ENCODE measurements around the gene GLP2R. TPM values are rescaled to one million over a fixed set of nuclear protein-coding genes. Genes with fewer than 3 reads are reported as not detected.

GLP2R gene
- total and polyA plus RNA-seq, 2 of the 8 experiments (the other 6 are each of a cell fraction or from before 2014, with no cell fraction given): not detected

- H4K8ac ChIP-seq (ENCODE audit: extremely low read depth, insufficient read depth, low read length): no peak overlapping the region
- H3K23ac ChIP-seq (ENCODE audit: insufficient read length): no peak overlapping the region
- no peak overlapping the region for H3K4me2 ChIP-seq (ENCODE audit: insufficient read depth in 1 of 2, low read depth in 2 of 2, low read length in 2 of 2)
- H3K79me1 ChIP-seq (ENCODE audit: low read depth, low read length): no peaks in the 10 kb centered on the region
- no peak overlapping the region for H2AK5ac ChIP-seq (ENCODE audit: low read depth, low read length)
- H3K14ac ChIP-seq (ENCODE audit: insufficient read length): no peak overlapping the region
- H3K79me2 ChIP-seq (ENCODE audit: control insufficient read depth in 1 of 2, insufficient read depth in 2 of 2, low read length in 2 of 2): no peaks in the 10 kb centered on the region
- H2BK20ac ChIP-seq (ENCODE audit: low read length): no peak overlapping the region
- H4K5ac ChIP-seq (ENCODE audit: insufficient read length, low read depth, low read length): no peak overlapping the region
- no peak overlapping the region for H2AFZ ChIP-seq (ENCODE audit: low read length)
- no peak overlapping the region for H2BK5ac ChIP-seq (ENCODE audit: low read depth, low read length)
- H3K4ac ChIP-seq (replicated peaks; ENCODE audit: insufficient read length, low read depth, low read length): no peak overlapping the region
- FAIRE-seq (no peak), DNase-seq (ENCODE audit: low read depth in 1 of 2, low spot score in 2 of 2) (no peak)
- H3K36me3 ChIP-seq (ENCODE audit: control insufficient read depth in 2 of 4, insufficient read depth in 4 of 4, low read length in 3 of 4): no peaks in the 10 kb centered on the region
- no peak overlapping the region for H3K4me3 ChIP-seq (ENCODE audit: extremely low read depth in 1 of 4, insufficient read depth in 2 of 4, low read depth in 3 of 4, low read length in 4 of 4)
- ChIA-PET POLR2A (ENCODE audit: partially characterized antibody) (no interaction called here), CTCF (ENCODE audit: partially characterized antibody) (interaction anchor here (1.3 to 3.6 kb wide), 4 partner anchors 15 to 146 kb away, joined by 3 to 13 read pairs (median 6); no protein-coding TSS in a partner anchor)
- whole genome bisulfite sequencing, 2 experiments (ENCODE audit: extremely low coverage in 1 of 2, insufficient coverage in 1 of 2, insufficient read length in 1 of 2, insufficient replicate concordance in 2 of 2, low coverage in 1 of 2, low lambda C conversion rate in 2 of 2, missing lambda C conversion rate in 1 of 2): 61% methylated on average over 3 of the region's 3 CpGs; no CpG with 5 or more reads in 1 of the 2 experiments
- peak; percentile 16 to 55 (median 49); a peak in 2 of 4 replicates for TF ChIP-seq CTCF (IDR thresholded peaks at IDR 0.05; ENCODE audit: control extremely low read depth in 1 of 3, insufficient read depth in 1 of 3, low read depth in 1 of 3, low read length in 3 of 3)
- no peak for TF ChIP-seq EP300 (IDR thresholded peaks at IDR 0.05; ENCODE audit: borderline replicate concordance in 1 of 2, low read depth in 2 of 2, low read length in 2 of 2)
- no peak for TF ChIP-seq ASH2L (IDR thresholded peaks at IDR 0.05; ENCODE audit: low read length)
- no peak for TF ChIP-seq POU5F1 (IDR thresholded peaks at IDR 0.05; ENCODE audit: low read depth, low read length)
- no peak for TF ChIP-seq CHD2 (IDR thresholded peaks at IDR 0.05; ENCODE audit: low read length)
- TF ChIP-seq RBBP5 (IDR thresholded peaks at IDR 0.05; ENCODE audit: borderline replicate concordance, low read depth, low read length): no peak
- TF ChIP-seq RAD21 (IDR thresholded peaks at IDR 0.05 in 1 of 2, conservative IDR thresholded peaks at IDR 0.05 in 1 of 2; ENCODE audit: low read depth in 2 of 2, low read length in 2 of 2): peak; percentile 19 to 25; a peak in 1 of 4 replicates
- H3K23me2 ChIP-seq (ENCODE audit: low read depth, low read length): no peaks in the 10 kb centered on the region
- no peak overlapping the region for H2BK120ac ChIP-seq (replicated peaks; ENCODE audit: low read depth, low read length)
- H4K91ac ChIP-seq (replicated peaks; ENCODE audit: insufficient read length, low read length): no peak overlapping the region
- no peaks in the 10 kb centered on the region for H3K27me3 ChIP-seq (replicated peaks in 1 of 4; ENCODE audit: control insufficient read depth in 3 of 4, extremely low read depth in 1 of 4, insufficient read depth in 3 of 4, low read length in 3 of 4)
- no peak overlapping the region for H3K27ac ChIP-seq (ENCODE audit: low read depth, low read length)
- H3K4me1 ChIP-seq (replicated peaks in 1 of 4; ENCODE audit: control insufficient read depth in 3 of 4, insufficient read depth in 4 of 4, low read length in 3 of 4): no peaks in the 10 kb centered on the region
- H3K18ac ChIP-seq (ENCODE audit: extremely low read depth, low read length): no peak overlapping the region
- no peak overlapping the region; a peak in 1 of 7 replicates for H3K9ac ChIP-seq (replicated peaks in 1 of 4; ENCODE audit: extremely low read depth in 1 of 4, low read depth in 3 of 4, low read length in 3 of 4)
- H3K56ac ChIP-seq (replicated peaks; ENCODE audit: insufficient read length, low read depth, low read length): no peak overlapping the region
- H2BK12ac ChIP-seq (ENCODE audit: low read depth, low read length): no peak overlapping the region
- no peaks in the 10 kb centered on the region for H3K9me3 ChIP-seq (ENCODE audit: insufficient read depth in 2 of 2, low read depth in 1 of 2, low read length in 1 of 2)
- H4K20me1 ChIP-seq (replicated peaks in 1 of 2; ENCODE audit: control insufficient read depth in 1 of 2, insufficient read depth in 2 of 2, low read length in 2 of 2): no peaks in the 10 kb centered on the region
- H2BK15ac ChIP-seq (ENCODE audit: low read length): no peak overlapping the region
Measured at GRCh38 chr17:9874722-9875121, 49.0 kb downstream of the GLP2R start.

All from H1 (cell line).